ENCODE results near the gene PPP2R2D.

PPP2R2D gene

DNA sequence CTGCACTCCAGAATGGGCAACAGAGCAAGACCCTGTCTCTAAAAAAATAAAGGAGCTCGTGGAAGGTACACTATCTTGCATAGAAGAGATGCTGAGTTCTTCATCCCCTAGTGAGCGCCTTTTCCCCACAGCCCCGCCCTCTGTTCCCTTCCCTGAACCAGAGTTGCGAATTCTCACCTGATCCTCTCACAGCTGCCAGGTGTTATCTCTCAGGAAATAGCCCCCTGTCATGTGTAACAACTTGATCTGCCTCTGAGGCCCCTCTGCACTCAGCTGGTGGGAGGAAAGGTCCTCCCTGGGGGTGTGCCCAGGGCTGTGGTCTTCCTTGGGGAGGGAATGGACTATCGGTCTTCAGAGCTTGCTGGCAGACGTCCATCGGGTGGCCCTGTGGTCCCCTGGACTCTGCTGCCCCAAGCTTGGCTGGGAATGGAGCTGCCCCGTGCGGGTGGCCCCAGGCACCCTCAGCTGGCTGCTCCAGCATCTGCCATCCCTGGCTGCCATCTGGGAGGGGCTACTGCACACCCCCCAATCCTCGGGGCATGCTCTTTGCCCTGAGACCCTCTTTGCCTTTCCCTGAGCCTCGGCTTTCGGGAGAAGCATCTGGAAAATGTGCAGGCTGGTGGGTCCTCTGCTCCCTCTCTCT, 102.6 kb downstream of the PPP2R2D start:
- DNase-seq, result no peak

DNA sequence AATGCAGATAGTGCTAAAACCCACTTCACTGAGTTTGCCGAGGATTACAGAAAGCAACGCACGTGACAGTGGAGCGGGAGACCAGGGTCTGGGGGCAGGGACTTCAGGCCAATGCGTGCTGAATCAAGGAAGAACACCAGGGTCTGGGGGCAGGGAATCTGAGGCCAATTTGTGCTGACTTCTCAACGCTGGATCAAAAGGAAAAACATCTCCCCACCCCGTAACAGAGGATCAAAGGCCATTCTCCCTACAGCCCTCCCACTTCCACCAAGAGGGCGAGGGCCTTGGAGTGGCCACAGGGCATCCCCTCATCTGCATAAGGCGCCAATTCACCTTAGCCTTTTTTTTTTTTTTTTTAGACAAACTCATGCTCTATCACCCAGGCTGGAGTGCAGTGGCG, 103.2 kb downstream of the PPP2R2D start:
- DNase-seq, result no peak

DNA sequence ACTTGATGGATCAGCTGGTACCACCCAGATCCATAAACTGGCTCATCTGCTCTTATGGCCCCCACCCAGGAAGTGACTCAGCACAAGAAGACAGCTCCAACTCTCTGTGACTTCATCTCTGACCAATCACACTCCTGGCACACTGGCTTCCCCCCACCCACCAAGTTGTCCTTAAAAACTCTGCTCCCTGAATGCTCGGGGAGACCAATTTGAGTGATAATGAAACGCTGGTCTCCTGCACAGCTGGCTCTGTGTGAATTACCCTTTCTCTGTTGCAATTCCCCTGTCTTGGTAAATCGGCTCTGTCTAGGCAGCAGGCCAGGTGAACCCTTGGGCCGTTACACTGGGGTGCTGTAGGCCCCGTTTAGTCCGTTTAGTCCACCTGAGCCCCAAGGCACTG, 104.3 kb downstream of the PPP2R2D start:
- no peak for DNase-seq

DNA sequence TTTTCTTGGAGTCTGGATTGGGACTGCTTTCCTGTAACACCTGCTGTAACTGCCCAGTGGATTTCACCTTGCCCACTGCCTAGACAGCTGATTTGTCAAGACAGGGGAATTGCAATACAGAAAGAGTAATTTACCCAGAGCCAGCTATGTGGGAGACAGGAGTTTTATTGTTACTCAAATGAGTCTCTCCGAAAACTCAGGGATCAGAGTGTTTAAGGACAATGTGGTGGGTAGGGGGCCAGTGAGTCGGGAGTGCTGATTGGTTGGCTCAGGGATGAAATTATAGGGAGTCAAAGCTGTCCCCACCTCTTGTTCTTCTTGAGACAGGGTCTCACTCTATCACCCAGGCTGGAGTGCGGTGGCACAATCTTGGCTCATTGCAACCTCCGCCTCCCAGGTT, 106.2 kb downstream of the PPP2R2D start:
- no peak for DNase-seq

DNA sequence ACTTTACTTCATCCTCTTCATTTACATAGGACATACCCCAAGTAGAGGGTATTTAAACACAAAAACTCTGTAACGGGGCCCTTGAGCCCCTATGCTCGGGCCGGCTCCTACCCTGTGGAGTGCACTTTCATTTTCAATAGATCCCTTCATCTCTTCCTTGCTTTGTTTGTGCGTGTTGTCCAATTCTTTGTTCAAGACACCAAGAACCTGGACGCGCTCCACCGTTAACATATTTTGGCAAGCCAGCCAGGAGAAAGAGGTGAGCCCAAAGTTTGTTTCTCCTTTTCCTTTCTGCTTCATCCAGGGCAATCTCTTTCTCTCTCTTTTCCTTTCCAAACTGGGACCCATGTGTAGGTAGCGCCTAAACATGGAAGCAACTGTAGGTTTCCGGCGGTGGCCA, 106.9 kb downstream of the PPP2R2D start:
- no peak for DNase-seq

Data from NCI-H510A (cell line).